ENCODE measurements around the gene LRRC52. TPM values are rescaled to one million over a fixed set of nuclear protein-coding genes. Genes with fewer than 3 reads are reported as not detected.

LRRC52 gene
- total and polyA plus RNA-seq, 2 of the 13 experiments (the other 11 are each of a cell fraction or from before 2014, with no cell fraction given) = not detected

DNA sequence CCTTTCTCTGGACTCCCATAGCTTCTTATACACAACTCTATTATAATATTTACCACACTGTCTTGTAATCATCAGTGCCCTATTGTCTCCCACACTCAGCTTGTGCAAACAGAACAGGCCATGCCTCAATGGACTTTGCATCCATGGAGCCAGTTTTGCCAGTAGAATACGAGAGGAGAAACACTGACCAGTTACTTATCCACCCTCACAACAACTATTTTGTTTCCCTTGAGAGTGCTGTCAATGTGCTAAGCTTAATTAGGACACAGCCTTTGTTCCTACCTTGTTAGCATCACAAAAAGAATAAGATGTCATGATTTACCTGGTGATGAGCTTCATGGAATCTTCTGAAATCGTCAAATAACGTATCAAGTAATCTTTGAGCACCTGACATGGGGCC is 18.1 kb upstream of the LRRC52 start (continued):
- TF ChIP-seq, protein P1, sequence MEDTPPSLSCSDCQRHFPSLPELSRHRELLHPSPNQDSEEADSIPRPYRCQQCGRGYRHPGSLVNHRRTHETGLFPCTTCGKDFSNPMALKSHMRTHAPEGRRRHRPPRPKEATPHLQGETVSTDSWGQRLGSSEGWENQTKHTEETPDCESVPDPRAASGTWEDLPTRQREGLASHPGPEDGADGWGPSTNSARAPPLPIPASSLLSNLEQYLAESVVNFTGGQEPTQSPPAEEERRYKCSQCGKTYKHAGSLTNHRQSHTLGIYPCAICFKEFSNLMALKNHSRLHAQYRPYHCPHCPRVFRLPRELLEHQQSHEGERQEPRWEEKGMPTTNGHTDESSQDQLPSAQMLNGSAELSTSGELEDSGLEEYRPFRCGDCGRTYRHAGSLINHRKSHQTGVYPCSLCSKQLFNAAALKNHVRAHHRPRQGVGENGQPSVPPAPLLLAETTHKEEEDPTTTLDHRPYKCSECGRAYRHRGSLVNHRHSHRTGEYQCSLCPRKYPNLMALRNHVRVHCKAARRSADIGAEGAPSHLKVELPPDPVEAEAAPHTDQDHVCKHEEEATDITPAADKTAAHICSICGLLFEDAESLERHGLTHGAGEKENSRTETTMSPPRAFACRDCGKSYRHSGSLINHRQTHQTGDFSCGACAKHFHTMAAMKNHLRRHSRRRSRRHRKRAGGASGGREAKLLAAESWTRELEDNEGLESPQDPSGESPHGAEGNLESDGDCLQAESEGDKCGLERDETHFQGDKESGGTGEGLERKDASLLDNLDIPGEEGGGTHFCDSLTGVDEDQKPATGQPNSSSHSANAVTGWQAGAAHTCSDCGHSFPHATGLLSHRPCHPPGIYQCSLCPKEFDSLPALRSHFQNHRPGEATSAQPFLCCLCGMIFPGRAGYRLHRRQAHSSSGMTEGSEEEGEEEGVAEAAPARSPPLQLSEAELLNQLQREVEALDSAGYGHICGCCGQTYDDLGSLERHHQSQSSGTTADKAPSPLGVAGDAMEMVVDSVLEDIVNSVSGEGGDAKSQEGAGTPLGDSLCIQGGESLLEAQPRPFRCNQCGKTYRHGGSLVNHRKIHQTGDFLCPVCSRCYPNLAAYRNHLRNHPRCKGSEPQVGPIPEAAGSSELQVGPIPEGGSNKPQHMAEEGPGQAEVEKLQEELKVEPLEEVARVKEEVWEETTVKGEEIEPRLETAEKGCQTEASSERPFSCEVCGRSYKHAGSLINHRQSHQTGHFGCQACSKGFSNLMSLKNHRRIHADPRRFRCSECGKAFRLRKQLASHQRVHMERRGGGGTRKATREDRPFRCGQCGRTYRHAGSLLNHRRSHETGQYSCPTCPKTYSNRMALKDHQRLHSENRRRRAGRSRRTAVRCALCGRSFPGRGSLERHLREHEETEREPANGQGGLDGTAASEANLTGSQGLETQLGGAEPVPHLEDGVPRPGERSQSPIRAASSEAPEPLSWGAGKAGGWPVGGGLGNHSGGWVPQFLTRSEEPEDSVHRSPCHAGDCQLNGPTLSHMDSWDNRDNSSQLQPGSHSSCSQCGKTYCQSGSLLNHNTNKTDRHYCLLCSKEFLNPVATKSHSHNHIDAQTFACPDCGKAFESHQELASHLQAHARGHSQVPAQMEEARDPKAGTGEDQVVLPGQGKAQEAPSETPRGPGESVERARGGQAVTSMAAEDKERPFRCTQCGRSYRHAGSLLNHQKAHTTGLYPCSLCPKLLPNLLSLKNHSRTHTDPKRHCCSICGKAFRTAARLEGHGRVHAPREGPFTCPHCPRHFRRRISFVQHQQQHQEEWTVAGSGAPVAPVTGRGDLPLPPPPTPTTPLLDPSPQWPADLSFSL (CRISPR knock-in tag; IDR thresholded peaks at IDR 0.05) = peak; percentile 57; the same call in 1 of the 2 replicates
- TF ChIP-seq GFI1 (CRISPR knock-in tag; IDR thresholded peaks at IDR 0.05; ENCODE audit: borderline replicate concordance) (no peak), ZNF333 (CRISPR knock-in tag; IDR thresholded peaks at IDR 0.05; ENCODE audit: borderline replicate concordance) (no peak), ZNF83 (CRISPR knock-in tag; IDR thresholded peaks at IDR 0.05; ENCODE audit: borderline replicate concordance) (no peak), MBNL3 (CRISPR knock-in tag; conservative IDR thresholded peaks at IDR 0.05) (no peak), KDM3A (CRISPR knock-in tag; IDR thresholded peaks at IDR 0.05; ENCODE audit: low read depth) (no peak), TARDBP (CRISPR knock-in tag; IDR thresholded peaks at IDR 0.05) (peak; percentile 27; the same call in 1 of the 2 replicates), FOXA1 (IDR thresholded peaks at IDR 0.05) (no peak), FOXA1 (CRISPR knock-in tag; IDR thresholded peaks at IDR 0.05) (peak; percentile 71), NFKBIZ (CRISPR knock-in tag; IDR thresholded peaks at IDR 0.05) (no peak), ZNF264 (CRISPR knock-in tag; IDR thresholded peaks at IDR 0.05) (0 out of 2 replicates have a peak, but pooled peaks have one; percentile 32)
- TF ChIP-seq, protein P2, sequence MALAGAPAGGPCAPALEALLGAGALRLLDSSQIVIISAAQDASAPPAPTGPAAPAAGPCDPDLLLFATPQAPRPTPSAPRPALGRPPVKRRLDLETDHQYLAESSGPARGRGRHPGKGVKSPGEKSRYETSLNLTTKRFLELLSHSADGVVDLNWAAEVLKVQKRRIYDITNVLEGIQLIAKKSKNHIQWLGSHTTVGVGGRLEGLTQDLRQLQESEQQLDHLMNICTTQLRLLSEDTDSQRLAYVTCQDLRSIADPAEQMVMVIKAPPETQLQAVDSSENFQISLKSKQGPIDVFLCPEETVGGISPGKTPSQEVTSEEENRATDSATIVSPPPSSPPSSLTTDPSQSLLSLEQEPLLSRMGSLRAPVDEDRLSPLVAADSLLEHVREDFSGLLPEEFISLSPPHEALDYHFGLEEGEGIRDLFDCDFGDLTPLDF (CRISPR knock-in tag; IDR thresholded peaks at IDR 0.05) = no peak
- TF ChIP-seq, protein P3, sequence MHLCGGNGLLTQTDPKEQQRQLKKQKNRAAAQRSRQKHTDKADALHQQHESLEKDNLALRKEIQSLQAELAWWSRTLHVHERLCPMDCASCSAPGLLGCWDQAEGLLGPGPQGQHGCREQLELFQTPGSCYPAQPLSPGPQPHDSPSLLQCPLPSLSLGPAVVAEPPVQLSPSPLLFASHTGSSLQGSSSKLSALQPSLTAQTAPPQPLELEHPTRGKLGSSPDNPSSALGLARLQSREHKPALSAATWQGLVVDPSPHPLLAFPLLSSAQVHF (CRISPR knock-in tag; IDR thresholded peaks at IDR 0.05) = no peak
- TF ChIP-seq, protein P4, sequence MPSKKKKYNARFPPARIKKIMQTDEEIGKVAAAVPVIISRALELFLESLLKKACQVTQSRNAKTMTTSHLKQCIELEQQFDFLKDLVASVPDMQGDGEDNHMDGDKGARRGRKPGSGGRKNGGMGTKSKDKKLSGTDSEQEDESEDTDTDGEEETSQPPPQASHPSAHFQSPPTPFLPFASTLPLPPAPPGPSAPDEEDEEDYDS (CRISPR knock-in tag; IDR thresholded peaks at IDR 0.05) = peak; percentile 32; the same call in 1 of the 2 replicates
- TF ChIP-seq, protein P5, sequence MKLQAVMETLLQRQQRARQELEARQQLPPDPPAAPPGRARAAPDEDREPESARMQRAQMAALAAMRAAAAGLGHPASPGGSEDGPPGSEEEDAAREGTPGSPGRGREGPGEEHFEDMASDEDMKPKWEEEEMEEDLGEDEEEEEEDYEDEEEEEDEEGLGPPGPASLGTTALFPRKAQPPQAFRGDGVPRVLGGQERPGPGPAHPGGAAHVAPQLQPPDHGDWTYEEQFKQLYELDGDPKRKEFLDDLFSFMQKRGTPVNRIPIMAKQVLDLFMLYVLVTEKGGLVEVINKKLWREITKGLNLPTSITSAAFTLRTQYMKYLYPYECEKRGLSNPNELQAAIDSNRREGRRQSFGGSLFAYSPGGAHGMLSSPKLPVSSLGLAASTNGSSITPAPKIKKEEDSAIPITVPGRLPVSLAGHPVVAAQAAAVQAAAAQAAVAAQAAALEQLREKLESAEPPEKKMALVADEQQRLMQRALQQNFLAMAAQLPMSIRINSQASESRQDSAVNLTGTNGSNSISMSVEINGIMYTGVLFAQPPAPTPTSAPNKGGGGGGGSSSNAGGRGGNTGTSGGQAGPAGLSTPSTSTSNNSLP (IDR thresholded peaks at IDR 0.05; ENCODE audit: low read depth, low read length) = peak; percentile 72

Data from HepG2 (cell line).